Naive thymus-derived CD8-positive, alpha-beta T cell (primary cell): ENCODE data around the gene PROB1. TPM values are rescaled to one million over a fixed set of nuclear protein-coding genes. Genes with fewer than 3 reads are reported as not detected.

Experiments
- ATAC-seq, 2 donors: fragments of 150-1000 bp; cut with Tn5 transposase in 1 of 2; sonication (Bioruptor Pico), chemical (Tn5 transposase) in 1 of 2; 1 replicate in 1 of 2; 2 replicates in 1 of 2; pipeline ENCODE4 v1.10.0; 2021; ENCODE audit warnings: mild to moderate bottlenecking in 2 of 2, moderate library complexity in 2 of 2
- POLR2A ChIA-PET: fragments of 350-600 bp; sonication (Branson Sonifier 250); formaldehyde crosslinking; loops from one replicate; lab custom pipeline; 2021; ENCODE audit warnings: antibody characterized with exemption; lab: Charles Lee
- DNase-seq, 10 donors: peaks; one replicate each; pipeline versions ENCODE4 v3.0.0 to v3.0.0-alpha.2; 2020 to 2022
- H3K27ac Mint-ChIP-seq, 10 donors: one replicate each; pipeline ENCODE4 v1.8.0; 2020 to 2022; ENCODE audit warnings: mild to moderate bottlenecking in 10 of 10, mixed read lengths in 10 of 10, moderate library complexity in 4 of 10, inconsistent platforms in 1 of 10
- H3K27me3 Mint-ChIP-seq, 5 donors: one replicate each; pipeline ENCODE4 v1.8.0; 2021 to 2022; ENCODE audit warnings: mixed read lengths in 5 of 5
- H3K36me3 Mint-ChIP-seq, 3 donors: one replicate each; pipeline ENCODE4 v1.8.0; 2020 to 2022; ENCODE audit warnings: mixed read lengths in 3 of 3, mild to moderate bottlenecking in 2 of 3, inconsistent platforms in 1 of 3
- H3K4me1 Mint-ChIP-seq, 4 donors: one replicate each; pipeline ENCODE4 v1.8.0; 2021 to 2022; ENCODE audit warnings: mixed read lengths in 4 of 4
- H3K4me3 Mint-ChIP-seq, 10 donors: one replicate each; pipeline ENCODE4 v1.8.0; 2020 to 2022; ENCODE audit warnings: mild to moderate bottlenecking in 10 of 10, mixed read lengths in 10 of 10, moderate library complexity in 6 of 10, inconsistent platforms in 1 of 10
- H3K9me3 Mint-ChIP-seq, 9 donors: one replicate each; pipeline ENCODE4 v1.8.0; 2020 to 2022; ENCODE audit warnings: mixed read lengths in 9 of 9, mild to moderate bottlenecking in 3 of 9, inconsistent platforms in 1 of 9, moderate library complexity in 1 of 9
- polyA plus RNA-seq, 3 donors: library from polyadenylated mRNA; unstranded; fragments of 300-500 nt; fragmentation: Illumina TruSeq; gene quantifications; one replicate each; pipeline ENCODE4 v1.2.3, GENCODE V29; 2021
- total RNA-seq, 8 experiments: library from RNA in 2 of 8; stranded (reverse) in 2 of 8; gene quantifications; one replicate each; pipeline ENCODE4 v1.2.3 and lab custom pipeline; 2021 to 2026

The PROB1 gene
- total and polyA plus RNA-seq, 5 experiments from 2014 or later = 0.03 to 0.88 (median 0.32) TPM

GRCh38 chr5:139341689-139342422 is 53.0 kb downstream of the PROB1 start, which contains the start of gene PAIP2:
TSS of gene PAIP2 (plus strand) at chr5:139341854. CDS start at chr5:139363785, 21,931 bp downstream.
- no peaks in the 10 kb centered on the region for H3K27me3 Mint-ChIP-seq
- H3K9me3 Mint-ChIP-seq = no peaks in the 10 kb centered on the region
- H3K27ac Mint-ChIP-seq = peak within 1 kb of the TSS; percentile 97 to 100 (median 98)
- H3K4me1 Mint-ChIP-seq = peaks cover 26 to 60% (median 55%) of the 10 kb centered on the region in 4 donors
- DNase-seq (peak; percentile 95 to 99 (median 98)), ATAC-seq (peak; percentile 82)
- POLR2A ChIA-PET = interaction anchor here (0.6 to 3.6 kb wide), 34 partner anchors 10 to 1010 kb away, joined by 3 to 126 read pairs (median 4); partner anchors contain the start of genes DNAJC18, HSPA9, MATR3 and PROB1
- H3K4me3 Mint-ChIP-seq = peak within 1 kb of the TSS; percentile 89 to 100 (median 97)
- peaks cover 0 to 22% (median 8%) of the 10 kb centered on the region in 3 donors for H3K36me3 Mint-ChIP-seq

DNA sequence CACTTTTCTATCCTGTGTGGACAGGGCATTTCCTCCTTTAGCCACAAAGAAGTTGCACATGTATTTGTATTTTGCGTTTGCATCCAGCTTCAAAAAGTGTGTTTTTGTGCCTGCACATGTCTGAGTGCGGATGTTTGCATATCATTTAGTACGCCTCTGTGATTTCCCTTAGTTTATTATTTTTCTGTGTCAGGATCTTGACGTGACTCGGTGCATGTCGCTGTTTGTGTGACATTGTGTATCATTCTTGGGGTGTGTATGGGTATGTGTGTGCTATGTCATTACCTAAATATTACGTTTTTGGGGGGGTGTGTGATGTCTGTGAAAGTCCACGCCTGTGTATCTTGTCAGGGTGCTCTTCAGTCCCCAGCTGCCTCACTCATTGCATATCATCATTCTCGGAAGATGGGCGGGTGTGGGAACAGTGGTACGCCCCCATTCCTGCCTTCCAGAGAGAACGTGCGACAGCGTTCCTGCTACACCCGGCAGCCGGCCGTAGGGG is 53.7 kb downstream of the PROB1 start:
- Mint-ChIP-seq H3K4me3 (peak overlapping the region; percentile 89 to 100 (median 97)), H3K27me3 (no peaks in the 10 kb centered on the region), H3K27ac (peak overlapping the region; percentile 97 to 100 (median 98)), H3K9me3 (no peaks in the 10 kb centered on the region), H3K36me3 (peaks cover 0 to 20% (median 6%) of the 10 kb centered on the region in 3 donors), H3K4me1 (peaks cover 28 to 58% (median 54%) of the 10 kb centered on the region in 4 donors)
- peak in 1 of 10 donors; percentile 8 for DNase-seq
- POLR2A ChIA-PET = interaction anchor here (0.7 to 3.6 kb wide), 27 partner anchors 9 to 1009 kb away, joined by 3 to 126 read pairs (median 4); partner anchors contain the start of genes MATR3, PROB1, SIL1 and SMIM33
- ATAC-seq = peak in 1 of 2 donors; percentile 29

Other genes with a start within 250 kb of the PROB1 start
- gene SIL1, start 196.7 kb downstream of the PROB1 start, total RNA-seq = 10 to 100 TPM; 14.3 to 16.2 TPM
- gene SIL1, start 196.7 kb downstream of the PROB1 start, polyA plus RNA-seq = 10 to 100 TPM; 11.9 to 14.2 (median 13.5) TPM
- gene MATR3, start 101.4 kb downstream of the PROB1 start, total RNA-seq = 100 to 1,000 TPM; 259 to 272 TPM
- 100 to 1,000 TPM; 323 to 351 (median 327) TPM for gene MATR3, start 101.4 kb downstream of the PROB1 start, polyA plus RNA-seq
- gene PAIP2, start 53.2 kb downstream of the PROB1 start, total RNA-seq = 100 to 1,000 TPM; 129 to 150 TPM
- gene PAIP2, start 53.2 kb downstream of the PROB1 start, polyA plus RNA-seq = 100 to 1,000 TPM; 359 to 455 (median 406) TPM
- under 1 TPM in 1 of 2 experiments, not detected in 1; 0.34 TPM for gene SLC23A1, start 11.8 kb downstream of the PROB1 start, total RNA-seq
- under 1 TPM in 1 of 3 donors, not detected in 2; 0.15 TPM for gene SLC23A1, start 11.8 kb downstream of the PROB1 start, polyA plus RNA-seq
- gene MZB1, start 5.2 kb downstream of the PROB1 start, total RNA-seq = 1 to 10 TPM; 2.2 to 2.5 TPM
- gene MZB1, start 5.2 kb downstream of the PROB1 start, polyA plus RNA-seq = under 1 TPM in 2 of 3 donors, not detected in 1; 0.37 to 0.84 TPM
- gene SPATA24, start 9.0 kb upstream of the PROB1 start, total RNA-seq = 1 to 10 TPM; 4.4 to 4.6 TPM
- 1 to 10 TPM; 2.9 to 8.7 (median 4.3) TPM for gene SPATA24, start 9.0 kb upstream of the PROB1 start, polyA plus RNA-seq
- gene DNAJC18, start 44.4 kb upstream of the PROB1 start, total RNA-seq = 1 to 10 TPM; 3.8 to 5.5 TPM
- gene DNAJC18, start 44.4 kb upstream of the PROB1 start, polyA plus RNA-seq = 1 to 10 TPM; 2.8 to 9.1 (median 5.1) TPM
- not detected for gene ECSCR, start 67.6 kb upstream of the PROB1 start, total RNA-seq
- under 1 TPM in 1 of 3 donors, not detected in 2; 0.36 TPM for gene ECSCR, start 67.6 kb upstream of the PROB1 start, polyA plus RNA-seq
- gene SMIM33, start 75.9 kb upstream of the PROB1 start, total RNA-seq = under 1 TPM in 1 of 2 experiments, not detected in 1; 0.13 TPM
- gene SMIM33, start 75.9 kb upstream of the PROB1 start, polyA plus RNA-seq = under 1 TPM; 0.17 to 0.43 (median 0.30) TPM
- gene STING1, start 87.7 kb upstream of the PROB1 start, total RNA-seq = 10 to 100 TPM; 65.3 to 68.1 TPM
- 10 to 100 TPM; 40.6 to 87.3 (median 45.1) TPM for gene STING1, start 87.7 kb upstream of the PROB1 start, polyA plus RNA-seq
- gene UBE2D2, start 166.2 kb upstream of the PROB1 start, total RNA-seq = 100 to 1,000 TPM; 223 to 236 TPM
- 100 to 1,000 TPM; 356 to 403 (median 359) TPM for gene UBE2D2, start 166.2 kb upstream of the PROB1 start, polyA plus RNA-seq